Spleen (tissue), 7 donors: ENCODE results near the gene FGF4.

Source experiments
- CTCF ChIP-seq, 11 experiments: fragments of 200-600 bp in 7 of 11; fragments of 450-650 bp in 4 of 11; sonication (generic) in 4 of 11; IDR thresholded peaks in 8 of 11; conservative IDR thresholded peaks in 3 of 11; 1 replicate in 7 of 11; 2 replicates in 4 of 11; pipeline versions ENCODE4 v1.4.0 to v1.8.0; 2016 to 2021; ENCODE audit warnings: antibody characterized with exemption in 11 of 11, inconsistent platforms in 4 of 11, mild to moderate bottlenecking in 1 of 11
- POLR2A ChIP-seq, 3 donors: fragments of 450-650 bp; IDR thresholded peaks; one replicate each; pipeline ENCODE4 v1.5.1; 2017; ENCODE audit warnings: antibody characterized with exemption in 3 of 3, mild to moderate bottlenecking in 1 of 3
- donor health status: DM: no; HTN: no; CAD: no; lungs with moderate emphysema.
- donor health status: DM: no; HTN: no; CAD: no.
- donor health status: DM: no; HTN: no; CAD: no.

GRCh38 chr11:69721106-69721505 lies 54.0 kb downstream of the FGF4 start:
- TF ChIP-seq CTCF (IDR thresholded peaks at IDR 0.05 in 8 of 11, conservative IDR thresholded peaks at IDR 0.05 in 3 of 11) (no peak), POLR2A (IDR thresholded peaks at IDR 0.05) (no peak)
